Activated T-cell treated with anti-CD3 and anti-CD28 coated beads, Interleukin-2, amount 50 U/mL, for 72 hours (primary cell): ENCODE data around the gene UBALD2. TPM values are rescaled to one million over a fixed set of nuclear protein-coding genes. Genes with fewer than 3 reads are reported as not detected.
"Not testable (repeated sequence)": the region's sequence is repeated elsewhere in the genome, so short reads cannot be mapped to it uniquely, and the experiment has no call there.

ENCODE experiments used
- ATAC-seq, 2 donors: fragments of 150-1000 bp; cut with Tn5 transposase; replicated peaks in 1 of 2; 2 replicates each; pipeline ENCODE4 v1.10.0; 2021; ENCODE audit warnings: moderate library complexity in 2 of 2, mild to moderate bottlenecking in 1 of 2
- DNase-seq, 2 donors: peaks; one replicate each; pipeline ENCODE4 v3.0.0; 2021 to 2022; ENCODE audit warnings: mixed read lengths in 1 of 2
- H3K27ac Mint-ChIP-seq: one replicate; pipeline ENCODE4 v1.8.0; 2022; ENCODE audit warnings: mild to moderate bottlenecking, moderate library complexity, mixed read lengths
- H3K27me3 Mint-ChIP-seq: one replicate; pipeline ENCODE4 v1.8.0; 2022; ENCODE audit warnings: low read depth, mixed read lengths
- H3K36me3 Mint-ChIP-seq, 2 donors: one replicate each; pipeline ENCODE4 v1.8.0; 2022; ENCODE audit warnings: mixed read lengths in 2 of 2, mild to moderate bottlenecking in 1 of 2; ENCODE audit not compliant: insufficient read depth in 2 of 2
- H3K4me1 Mint-ChIP-seq: one replicate; pipeline ENCODE4 v1.8.0; 2022; ENCODE audit warnings: low read depth, mixed read lengths
- H3K4me3 Mint-ChIP-seq, 2 donors: one replicate each; pipeline ENCODE4 v1.8.0; 2022; ENCODE audit warnings: mild to moderate bottlenecking in 2 of 2, mixed read lengths in 2 of 2, moderate library complexity in 2 of 2
- H3K9me3 Mint-ChIP-seq, 2 donors: one replicate each; pipeline ENCODE4 v1.8.0; 2022; ENCODE audit warnings: mixed read lengths in 2 of 2
- total RNA-seq, 2 donors: library from RNA; stranded (reverse); gene quantifications; one replicate each; pipeline ENCODE4 v1.2.3, GENCODE V29; 2022

The UBALD2 gene
- total RNA-seq, 2 donors from 2014 or later = 629 to 707 TPM

DNA sequence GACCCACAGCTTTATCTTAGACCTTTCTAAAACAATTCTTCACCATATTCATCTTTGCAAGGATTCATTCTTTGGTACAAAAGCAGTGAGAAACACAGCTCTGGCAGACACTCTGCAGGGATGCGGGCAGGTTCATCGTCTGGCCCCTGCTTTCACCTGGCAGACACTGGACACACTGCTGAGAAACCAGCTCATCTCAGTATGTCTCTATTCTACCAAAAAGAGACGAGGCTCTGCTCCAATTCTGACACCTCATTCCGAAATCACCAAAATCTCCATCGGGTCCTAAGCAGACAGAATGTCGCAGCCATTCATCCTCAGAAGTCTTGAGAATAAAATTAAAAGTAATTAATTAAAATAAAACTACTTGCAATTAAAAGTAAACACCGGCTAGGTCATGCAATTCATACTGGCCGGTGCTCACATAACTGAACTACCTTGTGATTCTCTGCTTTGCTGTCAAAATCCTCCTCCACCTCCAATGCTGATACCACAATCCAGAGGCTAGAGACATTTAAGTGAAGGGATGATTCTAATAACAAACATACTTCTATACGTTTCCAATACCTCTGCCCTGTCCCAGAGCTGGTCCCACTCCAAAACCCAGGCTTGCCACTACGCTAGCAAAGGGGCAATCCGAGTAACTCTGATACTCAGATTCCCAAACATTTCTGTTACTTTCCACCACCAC lies 26.2 kb upstream of the UBALD2 start:
- H3K27me3 Mint-ChIP-seq = no peaks in the 10 kb centered on the region
- H3K27ac Mint-ChIP-seq = peak overlapping the region; percentile 89
- H3K4me1 Mint-ChIP-seq = peaks cover 66% of the 10 kb centered on the region
- no peak for ATAC-seq
- H3K9me3 Mint-ChIP-seq = no peaks in the 10 kb centered on the region
- DNase-seq = no peak
- H3K36me3 Mint-ChIP-seq = peaks cover 7% of the 10 kb centered on the region in 2 donors
- H3K4me3 Mint-ChIP-seq = peak overlapping the region; percentile 66 to 91

DNA sequence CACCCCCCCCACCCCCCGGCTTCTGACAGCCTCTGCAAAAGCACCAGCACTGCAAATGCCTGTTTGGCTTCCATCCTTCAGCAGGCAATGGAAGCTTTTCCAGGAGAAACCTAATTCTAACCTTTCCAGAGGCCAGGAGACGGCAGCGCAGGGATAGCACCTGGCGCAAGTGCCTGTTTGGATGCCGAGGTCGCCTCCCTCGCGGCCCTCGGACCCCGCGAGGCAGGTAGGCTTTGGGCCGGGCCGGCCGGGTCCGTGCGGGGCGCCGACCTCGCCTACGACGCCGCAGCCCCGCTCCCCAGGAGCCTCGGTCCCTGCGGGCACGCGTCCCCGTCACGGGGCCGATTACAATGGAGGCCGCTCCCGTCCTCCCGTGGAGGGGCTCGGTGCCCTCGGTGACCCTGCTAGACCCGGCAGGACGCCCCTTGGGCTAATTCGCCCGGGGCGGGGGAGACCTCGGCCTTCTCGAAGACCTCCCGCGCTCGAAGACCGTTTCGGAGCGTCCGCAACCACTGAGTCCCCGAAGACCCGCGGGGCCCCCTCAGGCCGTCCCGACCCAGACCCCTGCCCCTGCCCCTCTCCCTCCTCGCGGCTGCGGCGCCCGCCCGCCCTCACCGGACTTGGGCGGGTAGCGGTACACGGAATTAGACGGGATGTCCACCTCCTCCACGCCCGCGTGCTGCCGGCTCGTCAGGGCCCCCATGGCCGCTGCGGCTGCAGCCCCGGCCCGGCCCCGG lies 25.4 kb upstream of the UBALD2 start:
- DNase-seq (no peak), ATAC-seq (peak; percentile 10 to 17)
- Mint-ChIP-seq H3K4me1 (peaks cover 66% of the 10 kb centered on the region), H3K27me3 (no peaks in the 10 kb centered on the region), H3K9me3 (no peaks in the 10 kb centered on the region), H3K4me3 (peak overlapping the region; percentile 66 to 91), H3K27ac (peak overlapping the region; percentile 89), H3K36me3 (peaks cover 7% of the 10 kb centered on the region in 2 donors)

DNA sequence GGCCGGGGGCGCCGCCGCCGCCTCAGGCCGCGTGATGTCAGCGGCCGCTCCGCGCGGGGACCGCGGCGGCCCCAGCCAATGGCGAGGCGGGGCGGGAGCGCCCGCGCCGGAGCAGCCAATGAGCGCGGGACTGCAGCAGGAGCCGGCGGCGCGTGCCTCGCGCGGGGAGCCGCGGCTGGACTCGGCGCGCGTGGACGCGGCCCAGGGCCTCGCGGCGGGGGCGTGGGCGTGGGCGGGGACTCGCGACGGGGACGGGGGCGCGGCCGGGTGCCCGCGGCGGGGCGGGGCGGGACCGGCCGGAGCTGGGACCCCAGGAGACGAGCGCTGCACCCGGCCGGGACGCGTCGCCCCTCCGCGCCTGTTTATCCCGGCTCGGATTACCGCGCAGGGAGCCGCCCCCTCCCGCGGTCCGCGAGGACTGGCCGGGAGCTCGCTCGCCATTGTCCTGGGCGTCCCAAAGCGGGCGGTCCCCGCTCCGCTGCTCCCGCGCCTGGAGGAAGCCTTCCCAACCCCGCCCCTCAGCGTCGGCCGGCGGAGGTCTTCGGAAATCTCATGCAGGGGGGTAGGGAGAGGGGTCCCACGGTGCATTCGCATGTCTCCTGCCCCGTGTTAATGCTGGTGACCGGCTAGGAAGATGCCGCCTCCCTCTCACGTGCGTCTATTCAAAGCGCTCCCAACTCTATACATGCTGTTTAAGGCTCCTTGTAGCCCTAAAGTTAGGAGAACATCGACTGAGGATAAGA lies 24.5 kb upstream of the UBALD2 start, which contains the start of gene RNF157:
RNF157 (minus strand) TSS at position 33 of the 743 bp plus-strand sequence. CDS start 253 bp downstream, outside the sequence.
- Mint-ChIP-seq H3K36me3 (peaks cover 7% of the 10 kb centered on the region in 2 donors), H3K4me1 (peaks cover 66% of the 10 kb centered on the region), H3K27ac (peak within 1 kb of the TSS; percentile 89), H3K4me3 (peak within 1 kb of the TSS; percentile 94 to 96), H3K9me3 (no peaks in the 10 kb centered on the region), H3K27me3 (no peaks in the 10 kb centered on the region)
- DNase-seq (peak; percentile 72 to 87), ATAC-seq (peak; percentile 94 to 95)

DNA sequence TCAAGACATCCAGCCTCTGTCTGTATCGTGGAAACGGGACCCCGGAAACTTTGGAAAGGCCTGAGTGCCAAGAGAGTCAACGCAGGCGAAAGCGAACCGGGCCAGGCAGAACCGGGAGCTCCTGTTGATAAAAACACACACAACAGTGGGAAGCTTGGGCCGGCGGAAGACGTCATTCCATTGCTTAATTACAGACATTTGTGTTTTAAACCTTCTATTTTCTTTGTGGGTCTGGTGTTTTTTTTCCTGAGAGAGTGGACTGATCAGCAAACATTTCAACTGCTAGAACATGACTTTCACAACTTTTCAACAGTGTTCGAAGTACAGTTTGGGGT lies 24.0 kb upstream of the UBALD2 start:
- Mint-ChIP-seq H3K9me3 (no peaks in the 10 kb centered on the region), H3K27me3 (no peaks in the 10 kb centered on the region), H3K4me3 (peak overlapping the region; percentile 94 to 96), H3K36me3 (peaks cover 7% of the 10 kb centered on the region in 2 donors), H3K27ac (peak overlapping the region; percentile 87), H3K4me1 (peaks cover 72% of the 10 kb centered on the region)
- ATAC-seq (no peak), DNase-seq (no peak)

DNA sequence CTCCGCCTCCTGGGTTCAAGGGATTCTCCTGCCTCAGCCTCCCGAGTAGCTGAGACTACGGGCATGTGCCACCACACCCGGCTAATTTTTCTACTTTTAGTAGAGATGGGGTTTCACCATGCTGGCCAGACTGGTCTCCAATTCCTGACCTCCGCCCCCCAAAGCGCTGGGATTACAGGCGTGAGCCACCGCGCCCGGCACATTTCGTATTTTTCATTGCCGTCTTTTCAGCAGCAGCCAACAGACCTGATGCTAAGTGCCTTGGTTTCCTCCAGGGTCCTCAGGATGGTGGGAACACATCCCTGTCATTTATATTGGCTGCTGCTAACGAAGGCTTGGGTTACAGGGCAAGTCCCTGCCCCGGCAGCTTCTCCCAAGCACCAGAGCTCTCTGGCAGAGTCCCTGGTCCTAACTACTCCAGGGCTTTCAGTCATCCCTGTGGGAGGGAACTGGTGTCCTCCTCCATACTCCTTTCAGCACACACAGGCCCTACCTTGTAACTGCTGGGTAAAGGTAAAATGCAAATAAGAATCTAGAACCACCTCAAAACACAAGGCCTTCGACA lies 23.4 kb upstream of the UBALD2 start:
- DNase-seq (no peak), ATAC-seq (no peak)
- H3K4me1 Mint-ChIP-seq = peaks cover 78% of the 10 kb centered on the region
- no peaks in the 10 kb centered on the region for H3K27me3 Mint-ChIP-seq
- H3K4me3 Mint-ChIP-seq = peak overlapping the region; percentile 94 to 96
- no peaks in the 10 kb centered on the region for H3K9me3 Mint-ChIP-seq
- H3K36me3 Mint-ChIP-seq = peaks cover 7% of the 10 kb centered on the region in 2 donors
- peak overlapping the region; percentile 87 for H3K27ac Mint-ChIP-seq

DNA sequence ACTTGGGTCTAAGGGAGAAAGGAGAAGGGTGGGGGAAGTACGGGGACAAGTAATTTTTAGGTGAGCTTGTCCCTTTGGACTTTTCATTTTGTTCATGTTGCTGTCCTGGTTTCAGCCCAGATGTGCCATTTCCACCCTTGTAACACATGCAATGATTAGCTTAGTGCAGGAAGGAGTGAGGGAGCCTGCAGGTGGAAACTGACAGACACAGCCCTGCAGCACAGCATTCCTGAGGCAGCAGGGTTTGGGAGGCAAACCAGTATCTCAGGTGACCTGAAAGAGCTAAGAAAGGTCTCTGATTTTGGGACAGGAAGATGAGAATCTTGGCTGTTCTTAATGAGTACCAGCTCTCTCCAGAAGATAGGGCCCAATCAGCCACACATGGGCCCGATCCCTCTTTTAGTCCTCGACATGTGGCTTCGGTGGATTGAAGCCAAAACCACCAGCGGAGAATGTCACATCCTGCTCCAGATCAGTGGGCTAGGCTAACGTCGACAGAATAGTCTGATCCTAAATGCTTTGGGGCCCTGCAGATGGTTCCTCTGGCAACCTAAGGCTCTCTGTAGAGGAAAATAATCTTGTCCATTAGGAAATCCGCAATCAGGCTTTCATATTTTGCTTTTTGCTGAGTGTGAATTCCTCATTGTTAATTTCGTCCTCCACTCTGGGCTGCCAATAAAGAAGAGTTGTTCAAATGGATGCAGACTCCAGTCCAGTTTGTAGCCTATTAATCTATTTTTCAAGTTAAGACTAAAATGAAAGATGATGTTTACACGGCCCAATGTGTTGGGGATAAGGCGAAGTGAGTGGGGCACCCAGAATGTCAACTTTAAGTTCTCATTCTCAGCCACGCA lies 21.1 kb upstream of the UBALD2 start:
- no peaks in the 10 kb centered on the region for H3K9me3 Mint-ChIP-seq
- H3K27ac Mint-ChIP-seq = no peak overlapping the region
- H3K36me3 Mint-ChIP-seq = peaks cover 3 to 7% of the 10 kb centered on the region in 2 donors
- ATAC-seq (no peak), DNase-seq (no peak)
- H3K4me1 Mint-ChIP-seq = peaks cover 81% of the 10 kb centered on the region
- peak overlapping the region; percentile 25 to 81 for H3K4me3 Mint-ChIP-seq
- no peaks in the 10 kb centered on the region for H3K27me3 Mint-ChIP-seq

DNA sequence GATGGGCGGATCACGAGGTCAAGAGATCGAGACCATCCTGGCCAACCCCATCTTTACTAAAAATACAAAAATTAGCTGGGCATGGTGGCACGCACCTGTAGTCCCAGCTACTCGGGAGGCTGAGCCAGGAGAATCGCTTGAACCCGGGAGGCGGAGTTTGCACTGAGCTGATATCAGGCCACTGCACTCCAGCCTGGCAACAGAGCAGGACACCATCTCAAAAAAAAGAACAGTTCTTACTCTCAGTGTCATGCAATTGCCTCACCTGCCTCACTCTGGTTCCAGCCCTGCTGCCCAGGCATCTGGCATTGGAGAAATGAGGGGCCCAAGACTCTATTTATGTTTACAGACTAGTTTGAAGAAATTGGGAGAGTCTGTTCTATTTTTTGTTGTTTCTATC lies 20.4 kb upstream of the UBALD2 start:
- H3K27me3 Mint-ChIP-seq, H3K27ac Mint-ChIP-seq, DNase-seq, ATAC-seq, H3K9me3 Mint-ChIP-seq, H3K36me3 Mint-ChIP-seq: not testable (repeated sequence)
- H3K4me3 Mint-ChIP-seq = peak overlapping the region; percentile 22 to 81
- peaks cover 82% of the 10 kb centered on the region for H3K4me1 Mint-ChIP-seq

DNA sequence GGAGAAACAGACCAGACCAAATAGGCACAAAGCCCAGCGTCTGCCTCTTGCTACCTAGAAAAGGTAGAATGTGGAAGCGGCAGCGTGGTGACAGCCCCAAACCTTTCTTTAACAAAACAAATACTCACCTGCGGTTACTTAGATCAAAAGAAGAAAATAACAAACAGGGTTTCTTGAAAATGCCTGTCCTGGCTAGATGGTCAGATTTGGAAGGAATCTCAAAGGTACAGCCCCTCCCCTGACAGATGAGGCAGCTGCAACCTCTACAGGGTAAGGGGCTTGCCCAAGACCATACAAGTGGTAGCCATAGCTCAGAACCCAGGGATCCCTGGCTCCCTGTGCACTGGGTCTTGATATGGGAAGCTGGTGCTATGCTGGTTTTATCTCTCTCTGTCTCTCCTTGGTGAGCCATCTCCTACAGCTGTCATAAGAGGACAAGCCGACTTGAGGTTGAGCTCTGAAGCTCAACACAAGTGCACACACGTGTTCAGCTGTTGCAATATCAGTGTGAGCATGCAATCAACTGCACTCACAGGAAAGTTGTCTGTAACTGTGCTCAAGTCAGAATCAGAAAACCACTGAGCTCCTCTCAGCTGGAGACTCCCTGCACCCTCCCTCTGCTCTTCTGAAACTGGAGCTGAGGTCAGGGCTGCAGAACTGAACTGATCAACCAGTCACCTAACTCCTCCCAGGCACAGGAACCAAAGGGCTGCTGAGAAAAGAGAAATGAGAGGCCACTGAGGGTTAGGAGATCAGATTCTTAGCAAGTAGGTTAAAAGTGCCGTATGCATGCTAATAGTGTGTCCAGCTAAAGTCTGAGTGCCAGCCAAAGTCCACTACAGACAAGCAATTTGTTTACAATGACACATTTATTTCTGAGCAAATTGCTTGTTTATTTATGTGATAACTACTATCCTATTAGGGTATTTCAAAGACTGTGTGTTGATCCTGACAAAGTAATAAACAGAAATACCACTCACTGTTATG lies 18.8 kb upstream of the UBALD2 start:
- peaks cover 84% of the 10 kb centered on the region for H3K4me1 Mint-ChIP-seq
- H3K36me3 Mint-ChIP-seq = no peaks in the 10 kb centered on the region
- H3K4me3 Mint-ChIP-seq = peak overlapping the region; percentile 59 to 81
- H3K27me3 Mint-ChIP-seq = no peaks in the 10 kb centered on the region
- ATAC-seq (peak; percentile 97 to 98), DNase-seq (peak; percentile 83 to 88)
- no peaks in the 10 kb centered on the region for H3K9me3 Mint-ChIP-seq
- H3K27ac Mint-ChIP-seq = peak overlapping the region; percentile 89

DNA sequence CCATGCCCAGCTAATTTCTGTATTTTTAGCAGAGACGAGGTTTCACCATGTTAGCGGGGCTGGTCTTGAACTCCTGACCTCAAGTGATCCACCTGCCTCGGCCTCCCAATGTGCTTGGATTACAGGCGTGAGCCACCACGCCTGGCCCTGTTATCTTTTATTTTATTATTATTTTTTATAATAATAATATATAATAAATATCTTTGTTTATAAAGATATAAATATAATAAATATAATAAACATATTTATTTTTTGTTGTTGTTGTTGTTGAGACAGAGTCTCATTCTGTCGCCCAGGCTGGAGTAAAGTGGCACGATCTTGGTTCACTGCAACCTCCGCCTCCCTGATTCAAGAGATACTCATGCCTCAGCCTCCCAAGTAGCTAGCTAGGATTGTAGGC lies 17.8 kb upstream of the UBALD2 start:
- Mint-ChIP-seq H3K27me3 (no peaks in the 10 kb centered on the region), H3K36me3 (peaks cover 1 to 2% of the 10 kb centered on the region in 2 donors), H3K27ac (no peak overlapping the region), H3K4me3 (no peak overlapping the region), H3K9me3 (no peaks in the 10 kb centered on the region), H3K4me1 (peaks cover 84% of the 10 kb centered on the region)
- ATAC-seq (no peak), DNase-seq (no peak)

DNA sequence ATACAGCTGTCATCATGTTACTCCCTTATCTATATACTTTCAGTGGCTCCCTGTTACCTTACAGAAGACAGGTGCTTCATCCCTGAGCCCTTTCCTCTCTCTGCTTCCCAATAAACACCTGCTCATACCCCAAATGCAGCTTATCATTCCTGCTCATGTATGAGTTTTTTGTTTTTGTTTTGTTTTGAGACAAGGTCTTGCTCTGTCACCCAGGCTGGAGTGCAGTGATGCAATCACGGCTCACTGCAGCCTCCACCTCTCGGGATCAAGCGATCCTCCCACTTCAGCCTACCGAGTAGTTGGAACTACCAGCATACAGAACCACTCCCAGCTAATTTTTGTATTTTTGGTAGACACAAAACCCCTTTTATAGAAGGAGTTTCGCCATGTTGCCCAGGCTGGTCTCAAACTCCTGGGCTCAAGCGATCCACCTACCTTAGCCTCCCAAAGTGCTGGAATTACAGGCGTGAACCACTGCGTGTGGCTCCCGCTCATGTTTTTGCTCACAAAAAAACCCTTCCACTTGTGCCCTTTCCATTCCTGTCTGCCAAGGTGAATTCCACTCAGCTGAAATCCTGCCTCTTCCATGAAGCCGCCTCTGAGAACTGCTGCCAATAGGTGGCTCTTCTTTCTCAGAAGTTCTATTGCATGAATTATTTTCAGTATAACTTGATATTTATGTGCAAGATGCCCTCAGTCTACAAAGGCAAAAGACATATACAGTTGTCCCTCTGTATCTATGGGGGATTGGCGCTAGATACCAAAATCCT lies 16.9 kb upstream of the UBALD2 start:
- Mint-ChIP-seq H3K4me1 (peaks cover 84% of the 10 kb centered on the region), H3K9me3 (no peaks in the 10 kb centered on the region), H3K4me3 (peak overlapping the region; percentile 6 to 67), H3K27me3 (no peaks in the 10 kb centered on the region), H3K36me3 (peaks cover 1 to 2% of the 10 kb centered on the region in 2 donors), H3K27ac (peak overlapping the region; percentile 66)
- ATAC-seq = no peak
- DNase-seq = no peak

DNA sequence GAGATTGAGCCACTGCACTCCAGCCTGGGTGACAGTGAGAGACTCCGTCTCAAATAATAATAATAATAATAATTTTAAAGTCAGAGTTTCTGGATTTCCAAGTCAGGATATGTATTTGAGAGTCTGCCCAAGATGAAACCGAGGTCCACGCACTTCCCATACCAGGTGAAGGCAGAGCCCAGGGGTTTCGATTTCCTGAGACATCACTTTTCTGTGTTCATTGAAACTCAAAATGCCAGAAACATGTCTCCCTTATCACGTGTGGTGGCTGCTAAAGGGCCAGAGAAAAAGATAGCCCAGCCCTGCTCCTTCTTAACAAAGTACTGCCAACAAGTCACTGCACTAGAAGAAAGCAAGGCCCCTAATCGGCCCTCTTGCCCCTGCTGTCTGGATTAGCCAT lies 15.0 kb upstream of the UBALD2 start:
- DNase-seq = no peak
- no peak overlapping the region for H3K4me3 Mint-ChIP-seq
- H3K27me3 Mint-ChIP-seq = no peaks in the 10 kb centered on the region
- no peaks in the 10 kb centered on the region for H3K9me3 Mint-ChIP-seq
- H3K27ac Mint-ChIP-seq = no peak overlapping the region
- H3K4me1 Mint-ChIP-seq = peaks cover 74% of the 10 kb centered on the region
- peaks cover 1 to 2% of the 10 kb centered on the region in 2 donors for H3K36me3 Mint-ChIP-seq
- ATAC-seq = no peak
